DND-41 (cell line): ENCODE data around the gene UNC13C.

ENCODE experiments used
- EZH2 ChIP-seq: IDR thresholded peaks from 3 replicates; pipeline ENCODE4 v1.6.1; 2012; ENCODE audit warnings: borderline replicate concordance, low read depth, mild to moderate bottlenecking, moderate library complexity, low read length, inconsistent platforms; ENCODE audit not compliant: severe bottlenecking
- TF ChIP-seq, protein P1 (sequence below): IDR thresholded peaks from 2 replicates; pipeline ENCODE4 v1.5.1; 2012; ENCODE audit warnings: borderline replicate concordance, low read length, moderate library complexity, mild to moderate bottlenecking; ENCODE audit not compliant: poor library complexity, severe bottlenecking; ENCODE audit errors: extremely low read depth

DNA sequence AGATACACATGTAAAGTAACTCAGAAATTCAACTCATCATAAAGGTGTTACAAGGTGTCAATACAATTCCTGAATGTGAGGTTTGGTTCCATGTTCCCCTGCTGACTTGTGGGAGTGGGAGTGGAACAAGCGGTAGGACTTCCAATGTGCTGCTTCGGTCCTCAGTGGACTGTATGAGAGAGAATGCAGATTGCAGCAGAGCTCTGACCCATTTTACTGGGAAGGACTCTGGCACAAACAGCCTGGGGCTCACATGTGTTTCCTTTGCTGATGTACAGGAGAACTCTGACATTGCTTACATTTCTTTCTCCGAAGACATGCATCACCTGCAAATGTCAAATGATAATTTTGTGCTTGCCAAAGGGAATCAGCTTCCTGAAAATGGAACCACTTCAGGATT lies 111.5 kb downstream of the UNC13C start:
- TF ChIP-seq, protein P1, sequence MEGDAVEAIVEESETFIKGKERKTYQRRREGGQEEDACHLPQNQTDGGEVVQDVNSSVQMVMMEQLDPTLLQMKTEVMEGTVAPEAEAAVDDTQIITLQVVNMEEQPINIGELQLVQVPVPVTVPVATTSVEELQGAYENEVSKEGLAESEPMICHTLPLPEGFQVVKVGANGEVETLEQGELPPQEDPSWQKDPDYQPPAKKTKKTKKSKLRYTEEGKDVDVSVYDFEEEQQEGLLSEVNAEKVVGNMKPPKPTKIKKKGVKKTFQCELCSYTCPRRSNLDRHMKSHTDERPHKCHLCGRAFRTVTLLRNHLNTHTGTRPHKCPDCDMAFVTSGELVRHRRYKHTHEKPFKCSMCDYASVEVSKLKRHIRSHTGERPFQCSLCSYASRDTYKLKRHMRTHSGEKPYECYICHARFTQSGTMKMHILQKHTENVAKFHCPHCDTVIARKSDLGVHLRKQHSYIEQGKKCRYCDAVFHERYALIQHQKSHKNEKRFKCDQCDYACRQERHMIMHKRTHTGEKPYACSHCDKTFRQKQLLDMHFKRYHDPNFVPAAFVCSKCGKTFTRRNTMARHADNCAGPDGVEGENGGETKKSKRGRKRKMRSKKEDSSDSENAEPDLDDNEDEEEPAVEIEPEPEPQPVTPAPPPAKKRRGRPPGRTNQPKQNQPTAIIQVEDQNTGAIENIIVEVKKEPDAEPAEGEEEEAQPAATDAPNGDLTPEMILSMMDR: no peak
- no peak for TF ChIP-seq EZH2
